Hepatocyte (in vitro differentiated cells): ENCODE data around the gene PDRG1.

Source experiments
- EZH2phosphoT487 ChIP-seq: fragments of 200-600 bp; sonication (generic); IDR thresholded peaks from one replicate; pipeline ENCODE4 v1.6.1; 2018; ENCODE audit warnings: antibody characterized with exemption, mild to moderate bottlenecking, low read depth, moderate library complexity; ENCODE audit not compliant: unreplicated experiment, severe bottlenecking
- TF ChIP-seq, protein P1 (sequence below): fragments of 200-600 bp; sonication (generic); IDR thresholded peaks from 2 replicates; pipeline ENCODE4 v1.5.1; 2016; ENCODE audit warnings: antibody characterized with exemption, mild to moderate bottlenecking; ENCODE audit not compliant: poor library complexity

DNA sequence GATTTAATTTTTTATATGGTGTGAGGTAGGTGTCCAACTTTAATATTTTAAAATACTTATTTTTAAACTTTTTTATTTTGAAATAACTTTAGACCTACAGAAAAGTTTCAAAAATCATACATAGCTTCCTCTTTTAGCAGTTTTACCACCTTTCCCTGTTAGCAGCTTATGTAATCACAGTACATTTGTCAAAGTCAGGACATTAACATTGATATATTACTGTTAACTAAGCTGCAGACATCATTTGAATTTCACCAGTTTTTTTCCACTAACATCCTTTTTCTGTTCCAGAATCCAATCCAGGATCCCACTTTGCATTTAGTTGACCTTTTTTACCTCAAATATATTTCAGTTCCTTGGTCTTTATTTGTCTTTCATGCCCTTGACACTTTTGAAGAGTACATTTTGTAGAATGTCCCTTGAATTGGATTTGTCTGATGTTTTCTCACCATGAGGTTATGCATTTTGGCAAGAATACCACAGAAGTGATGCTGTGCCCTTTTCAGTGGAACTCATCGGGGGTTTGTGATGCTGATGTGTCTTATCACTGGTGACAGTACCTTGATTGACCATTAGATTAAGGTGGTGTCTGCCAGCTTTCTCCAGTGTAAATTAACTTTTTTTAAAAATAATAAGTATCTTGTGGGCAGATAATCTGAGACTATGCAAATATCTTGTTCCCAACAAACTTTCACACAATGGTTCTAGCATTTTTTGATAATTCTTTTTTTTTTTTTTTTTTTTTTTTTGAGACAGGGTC lies 48.0 kb downstream of the PDRG1 start:
- TF ChIP-seq, protein P1, sequence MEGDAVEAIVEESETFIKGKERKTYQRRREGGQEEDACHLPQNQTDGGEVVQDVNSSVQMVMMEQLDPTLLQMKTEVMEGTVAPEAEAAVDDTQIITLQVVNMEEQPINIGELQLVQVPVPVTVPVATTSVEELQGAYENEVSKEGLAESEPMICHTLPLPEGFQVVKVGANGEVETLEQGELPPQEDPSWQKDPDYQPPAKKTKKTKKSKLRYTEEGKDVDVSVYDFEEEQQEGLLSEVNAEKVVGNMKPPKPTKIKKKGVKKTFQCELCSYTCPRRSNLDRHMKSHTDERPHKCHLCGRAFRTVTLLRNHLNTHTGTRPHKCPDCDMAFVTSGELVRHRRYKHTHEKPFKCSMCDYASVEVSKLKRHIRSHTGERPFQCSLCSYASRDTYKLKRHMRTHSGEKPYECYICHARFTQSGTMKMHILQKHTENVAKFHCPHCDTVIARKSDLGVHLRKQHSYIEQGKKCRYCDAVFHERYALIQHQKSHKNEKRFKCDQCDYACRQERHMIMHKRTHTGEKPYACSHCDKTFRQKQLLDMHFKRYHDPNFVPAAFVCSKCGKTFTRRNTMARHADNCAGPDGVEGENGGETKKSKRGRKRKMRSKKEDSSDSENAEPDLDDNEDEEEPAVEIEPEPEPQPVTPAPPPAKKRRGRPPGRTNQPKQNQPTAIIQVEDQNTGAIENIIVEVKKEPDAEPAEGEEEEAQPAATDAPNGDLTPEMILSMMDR = no peak
- no peak for TF ChIP-seq EZH2phosphoT487
